NCI-H345 treated with DMSO at 0.1 percent for 48 hours (cell line): ENCODE results near the gene LDLRAD4.

Source experiments
- DNase-seq: peaks from one replicate; lab custom pipeline; 2025; ENCODE audit not compliant: unreplicated experiment; lab: John Stamatoyannopoulos, UW

LDLRAD4 gene

GRCh38 chr18:13540477-13541182 is 322.1 kb downstream of the LDLRAD4 start:
- DNase-seq = no peak

- no peak for DNase-seq
Measured at GRCh38 chr18:13541621-13542519, 323.3 kb downstream of the LDLRAD4 start.

GRCh38 chr18:13542520-13542847 is 323.9 kb downstream of the LDLRAD4 start:
- no peak for DNase-seq

GRCh38 chr18:13543144-13543543 is 324.6 kb downstream of the LDLRAD4 start:
- DNase-seq = no peak

- DNase-seq = no peak
Measured at GRCh38 chr18:13543811-13544732, 325.5 kb downstream of the LDLRAD4 start.

GRCh38 chr18:13544953-13545352 is 326.4 kb downstream of the LDLRAD4 start:
- DNase-seq = no peak

DNA sequence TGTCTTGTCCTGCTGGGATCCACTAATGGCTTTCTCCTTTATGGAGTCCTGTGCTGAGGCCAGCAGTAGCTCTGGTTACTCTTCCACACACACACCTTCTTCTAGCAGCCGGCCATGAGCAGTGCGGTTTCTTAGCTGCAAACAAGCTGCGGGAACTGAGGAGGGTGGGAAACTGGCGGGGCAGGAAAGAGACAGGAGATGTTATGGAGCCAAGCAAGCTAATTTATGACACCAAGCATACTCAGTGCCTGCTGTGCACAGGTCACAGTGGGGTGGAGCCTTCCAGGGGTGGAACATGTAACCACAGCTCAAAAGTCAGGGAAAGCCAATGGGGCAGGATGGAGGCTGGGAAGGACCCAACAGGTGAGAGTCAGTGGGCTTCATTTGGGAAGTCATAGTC is 327.0 kb downstream of the LDLRAD4 start:
- DNase-seq = no peak

DNA sequence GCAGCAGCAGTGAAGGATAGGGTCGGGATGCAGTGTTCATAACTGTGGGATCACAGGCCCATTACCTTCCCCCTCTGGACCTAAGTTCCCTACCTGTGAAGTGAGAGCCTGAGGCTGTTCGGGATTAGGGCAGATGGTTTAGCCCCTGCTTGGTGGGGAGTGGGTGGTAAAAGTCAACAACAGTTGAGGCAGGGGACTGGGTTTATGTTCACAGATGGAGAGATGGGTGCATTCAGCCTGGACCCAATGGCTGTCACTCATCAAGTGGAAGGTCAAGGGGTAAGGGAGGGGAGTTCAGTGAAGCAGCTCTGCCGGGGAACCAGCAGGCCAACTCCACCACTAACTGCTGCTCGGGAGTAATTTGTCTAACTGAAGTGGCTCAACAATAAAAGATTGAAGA is 327.4 kb downstream of the LDLRAD4 start:
- no peak for DNase-seq

DNA sequence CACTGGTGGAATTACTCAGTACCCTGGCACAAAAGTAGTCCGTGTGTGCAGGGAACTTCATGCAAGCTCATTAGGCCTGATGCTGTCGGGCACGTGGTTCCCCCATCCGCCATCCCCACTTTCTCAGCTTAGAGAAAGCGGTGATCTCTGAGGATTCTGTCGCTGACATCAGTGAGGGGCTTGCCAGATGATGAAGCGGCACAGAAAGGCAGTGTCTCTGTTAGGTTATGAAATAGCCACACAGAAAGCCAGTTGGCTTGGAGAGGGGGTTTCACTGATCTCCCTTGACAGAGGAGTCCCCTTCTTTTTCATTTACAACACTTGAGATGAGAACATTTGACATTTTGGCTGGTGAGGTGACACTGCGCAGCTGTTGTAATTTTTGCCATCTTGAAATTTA is 328.1 kb downstream of the LDLRAD4 start:
- DNase-seq = no peak

DNA sequence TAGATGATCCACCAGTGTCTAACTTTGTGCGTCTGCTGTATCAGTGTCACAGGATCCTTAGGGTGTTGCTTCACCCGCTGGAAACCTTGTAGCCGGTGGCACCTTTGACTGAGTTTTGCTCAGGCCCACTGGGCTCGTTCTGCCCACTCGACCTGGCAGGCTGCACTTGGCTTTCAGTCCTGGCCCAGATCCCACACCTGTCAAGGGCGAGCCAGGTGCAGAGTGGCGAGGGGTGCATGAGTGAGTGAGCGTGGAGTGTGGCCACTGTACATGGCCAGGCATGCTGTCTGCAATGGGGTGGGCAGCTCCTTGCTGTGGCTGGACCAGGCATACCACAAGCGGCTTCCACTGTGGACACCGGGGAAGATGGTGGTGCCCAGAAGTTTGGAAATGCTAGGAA is 328.8 kb downstream of the LDLRAD4 start:
- no peak for DNase-seq

- DNase-seq = no peak
Measured at GRCh38 chr18:13548106-13548819, 329.7 kb downstream of the LDLRAD4 start.

GRCh38 chr18:13548966-13549879 is 330.7 kb downstream of the LDLRAD4 start:
- no peak for DNase-seq

- no peak for DNase-seq
Measured at GRCh38 chr18:13549880-13550232, 331.3 kb downstream of the LDLRAD4 start.

- DNase-seq = no peak
Measured at GRCh38 chr18:13550418-13551304, 332.1 kb downstream of the LDLRAD4 start.

- no peak for DNase-seq
Measured at GRCh38 chr18:13551305-13551603, 332.7 kb downstream of the LDLRAD4 start.

DNA sequence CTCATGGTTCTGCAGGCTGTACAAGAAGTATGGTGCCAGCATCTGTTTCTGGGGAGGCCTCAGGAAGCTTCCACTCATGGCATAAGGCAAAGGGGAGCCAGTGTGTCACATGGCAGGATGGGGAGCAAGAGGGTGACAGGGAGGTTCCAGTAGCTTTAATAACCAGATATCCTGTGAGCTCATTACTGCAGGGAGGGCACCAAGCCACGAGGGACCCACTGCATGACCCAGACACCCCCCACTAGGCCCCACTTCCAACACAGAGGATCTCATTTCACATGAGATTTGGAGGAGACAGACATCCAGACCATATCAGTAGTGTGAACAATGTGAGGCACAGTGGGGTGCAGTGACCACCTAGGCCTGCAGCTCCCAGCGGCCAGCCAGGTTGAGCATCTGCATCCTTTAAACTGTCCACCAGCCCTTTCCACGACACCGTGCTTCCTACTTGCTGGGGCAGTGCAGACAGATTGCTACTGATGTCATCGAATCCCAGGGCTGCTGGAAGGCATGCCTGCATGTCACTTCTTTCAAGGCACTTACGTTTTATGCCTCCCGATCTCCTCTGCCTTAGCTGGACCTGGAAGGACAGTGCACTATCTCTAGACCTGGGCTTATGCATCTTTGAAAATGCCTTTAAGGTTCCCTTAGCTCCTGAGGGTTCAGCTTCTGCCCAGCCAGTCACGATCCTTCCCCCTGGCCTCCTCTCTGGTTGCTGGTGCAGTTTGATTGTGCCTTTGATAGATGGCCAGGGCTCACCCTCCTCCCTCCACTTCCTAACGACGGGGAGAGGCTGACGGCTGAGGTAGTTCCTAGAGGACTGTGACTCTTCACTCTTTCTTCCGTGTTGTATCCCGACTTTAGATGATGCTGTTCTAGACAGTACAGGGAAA is 333.5 kb downstream of the LDLRAD4 start:
- DNase-seq = no peak

GRCh38 chr18:13553449-13553848 is 334.9 kb downstream of the LDLRAD4 start:
- DNase-seq = no peak

- DNase-seq = no peak
Measured at GRCh38 chr18:13555192-13555591, 336.6 kb downstream of the LDLRAD4 start.
